Hematopoietic multipotent progenitor cell treated with erythropoietin and hydrocortisone succinate and interleukin-3 and kit ligand, for 6 days (in vitro differentiated cells): ENCODE data around the gene EMILIN2.
A peak's percentile ranks its signal among the peaks of the same experiment; 100 is the strongest.

Experiments
- DNase-seq: peaks from one replicate; pipeline ENCODE4 v3.0.0-alpha.2; 2015

EMILIN2 gene

GRCh38 chr18:2917259-2918047 lies 70.6 kb downstream of the EMILIN2 start:
- DNase-seq, result no peak

GRCh38 chr18:2918761-2919550 lies 72.2 kb downstream of the EMILIN2 start:
- DNase-seq, result no peak

- no peak for DNase-seq
Measured at GRCh38 chr18:2919600-2919999, 72.8 kb downstream of the EMILIN2 start.

GRCh38 chr18:2920027-2920426 lies 73.2 kb downstream of the EMILIN2 start:
- no peak for DNase-seq

GRCh38 chr18:2920546-2921343 lies 73.9 kb downstream of the EMILIN2 start:
- no peak for DNase-seq

GRCh38 chr18:2921778-2922177 lies 75.0 kb downstream of the EMILIN2 start:
- DNase-seq, result no peak

- DNase-seq, result no peak
Measured at GRCh38 chr18:2923464-2923863, 76.7 kb downstream of the EMILIN2 start.

- no peak for DNase-seq
Measured at GRCh38 chr18:2924920-2925319, 78.1 kb downstream of the EMILIN2 start.

- no peak for DNase-seq
Measured at GRCh38 chr18:2926528-2926927, 79.7 kb downstream of the EMILIN2 start.

GRCh38 chr18:2927745-2928144 lies 80.9 kb downstream of the EMILIN2 start:
- no peak for DNase-seq

GRCh38 chr18:2932247-2933181 lies 85.7 kb downstream of the EMILIN2 start:
- peak; percentile 92 for DNase-seq

GRCh38 chr18:2933995-2934394 lies 87.2 kb downstream of the EMILIN2 start:
- DNase-seq, result no peak

GRCh38 chr18:2935438-2936192 lies 88.8 kb downstream of the EMILIN2 start:
- peak; percentile 25 for DNase-seq

- no peak for DNase-seq
Measured at GRCh38 chr18:2939317-2939716, 92.5 kb downstream of the EMILIN2 start.

GRCh38 chr18:2948038-2948437 lies 101.2 kb downstream of the EMILIN2 start:
- DNase-seq, result peak; percentile 52

- DNase-seq, result no peak
Measured at GRCh38 chr18:2952605-2953004, 105.8 kb downstream of the EMILIN2 start.

GRCh38 chr18:2953935-2954653 lies 107.3 kb downstream of the EMILIN2 start:
- no peak for DNase-seq

GRCh38 chr18:2954869-2955645 lies 108.3 kb downstream of the EMILIN2 start:
- DNase-seq, result no peak

- no peak for DNase-seq
Measured at GRCh38 chr18:2956056-2956455, 109.2 kb downstream of the EMILIN2 start.

- DNase-seq, result peak; percentile 46
Measured at GRCh38 chr18:2958819-2959298, 112.1 kb downstream of the EMILIN2 start.
